H9 (cell line): ENCODE data around the gene AIFM3. TPM values are rescaled to one million over a fixed set of nuclear protein-coding genes. Genes with fewer than 3 reads are reported as not detected.

Experiments used
- DNase-seq: peaks from one replicate; pipeline ENCODE4 v3.0.0-alpha.2; 2017
- H2AFZ ChIP-seq: one replicate; pipeline ENCODE4 v1.6.1; 2013; ENCODE audit warnings: mild to moderate bottlenecking, low read length, control low read depth, moderate library complexity
- H2AK5ac ChIP-seq: 2 replicates; pipeline ENCODE4 v1.6.1; 2013; ENCODE audit warnings: low read length, control low read depth, mixed read lengths; ENCODE audit not compliant: insufficient read length
- H2BK120ac ChIP-seq: one replicate; pipeline ENCODE4 v1.6.1; 2013; ENCODE audit warnings: low read depth, mild to moderate bottlenecking, low read length, control low read depth, inconsistent platforms; ENCODE audit not compliant: poor library complexity, severe bottlenecking
- H2BK12ac ChIP-seq: 2 replicates; pipeline ENCODE4 v1.6.1; 2013; ENCODE audit warnings: low read length, control low read depth, mixed read lengths, low read depth; ENCODE audit not compliant: insufficient read length
- H2BK15ac ChIP-seq: 2 replicates; pipeline ENCODE4 v1.6.1; 2013; ENCODE audit warnings: low read depth, low read length, control low read depth
- H2BK20ac ChIP-seq: one replicate; pipeline ENCODE4 v1.6.1; 2013; ENCODE audit warnings: low read depth, mild to moderate bottlenecking, low read length, control low read depth, inconsistent platforms; ENCODE audit not compliant: poor library complexity, severe bottlenecking
- H2BK5ac ChIP-seq: 2 replicates; pipeline ENCODE4 v1.6.1; 2013; ENCODE audit warnings: low read length, control low read depth, mixed read lengths; ENCODE audit not compliant: insufficient read length
- H3K14ac ChIP-seq: 2 replicates; pipeline ENCODE4 v1.6.1; 2013; ENCODE audit warnings: low read length, control low read depth; ENCODE audit not compliant: insufficient read depth
- H3K18ac ChIP-seq: 2 replicates; pipeline ENCODE4 v1.6.1; 2013; ENCODE audit warnings: low read depth, mild to moderate bottlenecking, mixed read lengths, low read length, control low read depth; ENCODE audit not compliant: insufficient read length
- H3K23ac ChIP-seq: 2 replicates; pipeline ENCODE4 v1.6.1; 2013; ENCODE audit warnings: low read length, control low read depth, mixed read lengths, low read depth; ENCODE audit not compliant: insufficient read length
- H3K23me2 ChIP-seq: 2 replicates; pipeline ENCODE4 v1.6.1; 2013; ENCODE audit warnings: low read depth, mild to moderate bottlenecking, mixed read lengths, low read length, control low read depth; ENCODE audit not compliant: insufficient read length, poor library complexity, severe bottlenecking
- H3K27ac ChIP-seq: 2 replicates; pipeline ENCODE4 v1.5.1; 2013; ENCODE audit warnings: low read length, control low read depth, mixed read lengths, low read depth; ENCODE audit not compliant: insufficient read length
- H3K27me3 ChIP-seq: 2 replicates; pipeline ENCODE4 v1.6.1; 2013; ENCODE audit warnings: low read length, control low read depth, inconsistent platforms; ENCODE audit not compliant: insufficient read depth
- H3K4ac ChIP-seq: 2 replicates; pipeline ENCODE4 v1.6.1; 2013; ENCODE audit warnings: low read depth, mild to moderate bottlenecking, control low read depth, inconsistent platforms, low read length, moderate library complexity
- H3K4me1 ChIP-seq: 2 replicates; pipeline ENCODE4 v1.6.1; 2013; ENCODE audit warnings: low read length, control low read depth, inconsistent platforms; ENCODE audit not compliant: insufficient read depth
- H3K4me2 ChIP-seq: 2 replicates; pipeline ENCODE4 v1.6.1; 2013; ENCODE audit warnings: low read length, control low read depth, mixed read lengths; ENCODE audit not compliant: insufficient read length, insufficient read depth
- H3K56ac ChIP-seq: 2 replicates; pipeline ENCODE4 v1.6.1; 2013; ENCODE audit warnings: low read depth, mild to moderate bottlenecking, mixed read lengths, low read length, control low read depth; ENCODE audit not compliant: insufficient read length
- H3K79me1 ChIP-seq: 2 replicates; pipeline ENCODE4 v1.6.1; 2013; ENCODE audit warnings: low read depth, mild to moderate bottlenecking, moderate library complexity, low read length, control low read depth, inconsistent platforms; ENCODE audit not compliant: insufficient read depth, poor library complexity, severe bottlenecking
- H3K79me2 ChIP-seq: 2 replicates; pipeline ENCODE4 v1.6.1; 2013; ENCODE audit warnings: low read length, control low read depth, inconsistent platforms; ENCODE audit not compliant: insufficient read depth
- H3K9ac ChIP-seq: 2 replicates; pipeline ENCODE4 v1.6.1; 2013; ENCODE audit warnings: low read length, control low read depth, mixed read lengths; ENCODE audit not compliant: insufficient read length; ENCODE audit errors: extremely low read depth
- H3K9me3 ChIP-seq: one replicate; pipeline ENCODE4 v1.6.1; 2013; ENCODE audit warnings: low read depth, low read length, inconsistent platforms; ENCODE audit not compliant: control insufficient read depth
- H3T11ph ChIP-seq: one replicate; pipeline ENCODE4 v1.6.1; 2013; ENCODE audit warnings: mild to moderate bottlenecking, low read length, control low read depth, inconsistent platforms
- H4K20me1 ChIP-seq: one replicate; pipeline ENCODE4 v1.6.1; 2013; ENCODE audit not compliant: control insufficient read depth, insufficient read length, insufficient read depth
- H4K5ac ChIP-seq: 2 replicates; pipeline ENCODE4 v1.6.1; 2013; ENCODE audit warnings: low read depth, mild to moderate bottlenecking, mixed read lengths, low read length, control low read depth; ENCODE audit not compliant: insufficient read length
- H4K8ac ChIP-seq: replicated peaks from 2 replicates; pipeline ENCODE4 v1.6.1; 2013; ENCODE audit warnings: low read length, control low read depth, mixed read lengths, low read depth; ENCODE audit not compliant: insufficient read length
- H4K91ac ChIP-seq: 2 replicates; pipeline ENCODE4 v1.6.1; 2013; ENCODE audit warnings: low read depth, mild to moderate bottlenecking, moderate library complexity, mixed read lengths, low read length, control low read depth; ENCODE audit not compliant: insufficient read length
- H3K27ac Mint-ChIP-seq, 3 experiments: 2 replicates in 2 of 3; 3 replicates in 1 of 3; pipeline ENCODE4 v1.8.0; 2020 to 2021; ENCODE audit warnings: mixed read lengths in 3 of 3, mild to moderate bottlenecking in 1 of 3, moderate library complexity in 1 of 3
- H3K27me3 Mint-ChIP-seq: 2 replicates; pipeline ENCODE4 v1.8.0; 2021; ENCODE audit warnings: low read depth, mild to moderate bottlenecking, moderate library complexity, mixed read lengths
- H3K36me3 Mint-ChIP-seq, 3 experiments: 2 replicates in 2 of 3; 3 replicates in 1 of 3; pipeline ENCODE4 v1.8.0; 2020 to 2021; ENCODE audit warnings: low read depth in 3 of 3, mixed read lengths in 3 of 3; ENCODE audit not compliant: insufficient read depth in 1 of 3
- H3K4me1 Mint-ChIP-seq, 2 experiments: 2 replicates each; pipeline ENCODE4 v1.8.0; 2020; ENCODE audit warnings: mixed read lengths in 2 of 2
- H3K4me3 Mint-ChIP-seq, 2 experiments: 2 replicates in 1 of 2; 3 replicates in 1 of 2; pipeline ENCODE4 v1.8.0; 2020 to 2021; ENCODE audit warnings: mild to moderate bottlenecking in 2 of 2, mixed read lengths in 2 of 2, moderate library complexity in 1 of 2
- H3K9me3 Mint-ChIP-seq, 2 experiments: 2 replicates in 1 of 2; 3 replicates in 1 of 2; pipeline ENCODE4 v1.8.0; 2020; ENCODE audit warnings: mild to moderate bottlenecking in 2 of 2, mixed read lengths in 2 of 2, moderate library complexity in 1 of 2
- WGBS: extraction: QIAGEN DNeasy Blood & Tissue Kit; methylation state at CpG from one replicate; pipeline ENCODE4 v1.1.7; 2013; ENCODE audit warnings: missing lambda C conversion rate, low lambda C conversion rate, mixed read lengths; ENCODE audit not compliant: insufficient read length; ENCODE audit errors: extremely low coverage; 5-methylcytosine and 5-hydroxymethylcytosine counted together
- total RNA-seq: library from RNA; stranded (reverse); gene quantifications from 2 replicates; pipeline ENCODE4 v1.2.1, GENCODE V29; 2021
- TF ChIP-seq, protein P1 (sequence below): fragments of 200-600 bp; sonication (generic); conservative IDR thresholded peaks from 3 replicates; pipeline ENCODE4 v1.8.0; 2021; ENCODE audit warnings: antibody characterized with exemption, mild to moderate bottlenecking

The AIFM3 gene
- total RNA-seq, 1 experiment from 2014 or later: 1.9 TPM

DNA sequence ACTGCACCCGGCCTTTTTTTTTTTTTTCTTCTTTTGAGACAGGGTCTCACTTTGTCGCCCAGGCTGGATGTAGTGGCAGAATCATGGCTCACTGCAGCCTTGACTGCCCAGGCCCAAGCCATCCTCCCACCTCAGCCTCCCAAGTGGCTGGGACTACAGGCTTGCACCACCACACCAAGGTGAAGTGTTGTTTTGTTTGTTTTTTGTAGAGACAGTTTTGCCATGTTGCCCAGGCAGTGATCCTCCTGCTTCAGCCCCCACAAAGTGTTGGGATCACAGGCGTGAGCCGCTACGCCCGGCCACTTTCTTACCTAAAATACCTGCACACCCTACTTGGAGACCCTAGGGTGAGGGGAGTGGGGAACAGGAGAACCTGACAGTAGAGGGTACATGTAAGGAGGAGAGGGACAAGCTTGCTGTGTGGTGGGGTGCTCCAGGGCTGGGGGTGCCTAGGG is 4.5 kb upstream of the AIFM3 start:
- no peaks in the 10 kb centered on the region for H3K79me2 ChIP-seq
- Mint-ChIP-seq H3K36me3 (no peaks in the 10 kb centered on the region), H3K27me3 (peaks cover 70% of the 10 kb centered on the region), H3K27ac (no peak overlapping the region), H3K9me3 (no peaks in the 10 kb centered on the region), H3K4me3 (no peak overlapping the region), H3K4me1 (peaks cover 15 to 18% of the 10 kb centered on the region in 2 experiments)
- no peaks in the 10 kb centered on the region for H3K79me1 ChIP-seq
- peaks cover 4% of the 10 kb centered on the region for H3K23me2 ChIP-seq
- TF ChIP-seq, protein P1, sequence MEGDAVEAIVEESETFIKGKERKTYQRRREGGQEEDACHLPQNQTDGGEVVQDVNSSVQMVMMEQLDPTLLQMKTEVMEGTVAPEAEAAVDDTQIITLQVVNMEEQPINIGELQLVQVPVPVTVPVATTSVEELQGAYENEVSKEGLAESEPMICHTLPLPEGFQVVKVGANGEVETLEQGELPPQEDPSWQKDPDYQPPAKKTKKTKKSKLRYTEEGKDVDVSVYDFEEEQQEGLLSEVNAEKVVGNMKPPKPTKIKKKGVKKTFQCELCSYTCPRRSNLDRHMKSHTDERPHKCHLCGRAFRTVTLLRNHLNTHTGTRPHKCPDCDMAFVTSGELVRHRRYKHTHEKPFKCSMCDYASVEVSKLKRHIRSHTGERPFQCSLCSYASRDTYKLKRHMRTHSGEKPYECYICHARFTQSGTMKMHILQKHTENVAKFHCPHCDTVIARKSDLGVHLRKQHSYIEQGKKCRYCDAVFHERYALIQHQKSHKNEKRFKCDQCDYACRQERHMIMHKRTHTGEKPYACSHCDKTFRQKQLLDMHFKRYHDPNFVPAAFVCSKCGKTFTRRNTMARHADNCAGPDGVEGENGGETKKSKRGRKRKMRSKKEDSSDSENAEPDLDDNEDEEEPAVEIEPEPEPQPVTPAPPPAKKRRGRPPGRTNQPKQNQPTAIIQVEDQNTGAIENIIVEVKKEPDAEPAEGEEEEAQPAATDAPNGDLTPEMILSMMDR: no peak
- peaks cover 27% of the 10 kb centered on the region; the same call in 1 of the 2 replicates for H3K27me3 ChIP-seq
- no peak overlapping the region for H2BK5ac ChIP-seq
- no peak overlapping the region for H3K4me2 ChIP-seq
- H3K18ac ChIP-seq: no peak overlapping the region
- H4K5ac ChIP-seq: no peak overlapping the region
- H3K9me3 ChIP-seq: no peaks in the 10 kb centered on the region
- H3K56ac ChIP-seq: no peak overlapping the region
- no peaks in the 10 kb centered on the region for H3K4me1 ChIP-seq
- no peaks in the 10 kb centered on the region for H4K20me1 ChIP-seq
- no peak overlapping the region for H3K4ac ChIP-seq
- no peak overlapping the region for H2BK15ac ChIP-seq
- no peak overlapping the region for H2AK5ac ChIP-seq
- no peak overlapping the region for H3K9ac ChIP-seq
- no peak overlapping the region for H2BK120ac ChIP-seq
- no peak overlapping the region for H3K27ac ChIP-seq
- no peak overlapping the region for H2BK20ac ChIP-seq
- H3K23ac ChIP-seq: no peak overlapping the region
- no peak overlapping the region for H4K91ac ChIP-seq
- H4K8ac ChIP-seq: no peak overlapping the region
- no peak overlapping the region for H2BK12ac ChIP-seq
- no peak overlapping the region for H3K14ac ChIP-seq
- no CpG with 5 or more reads among the region's 6 CpGs for WGBS
- no peak for DNase-seq
- H2AFZ ChIP-seq: no peak overlapping the region
- no peak overlapping the region for H3T11ph ChIP-seq
